ENCODE data around the gene DTNBP1.

The DTNBP1 gene

GRCh38 chr6:15509335-15509933, 153.4 kb downstream of the DTNBP1 start:
- Histone ChIP-seq H3K27ac (ENCODE audit: low read depth, low read length) (no peak overlapping the region), H3K4me1 (ENCODE audit: control insufficient read depth, low read length) (no peaks in the 10 kb centered on the region), H3F3A (ENCODE audit: control insufficient read depth, insufficient read depth) (no peaks in the 10 kb centered on the region), H3K9me2 (replicated peaks; ENCODE audit: control insufficient read depth, low read length) (no peaks in the 10 kb centered on the region), H3K79me2 (ENCODE audit: control insufficient read depth, low read length) (no peaks in the 10 kb centered on the region), H3K27me3 (ENCODE audit: control insufficient read depth, low read length) (no peaks in the 10 kb centered on the region), H3K36me3 (ENCODE audit: control insufficient read depth, low read length) (no peaks in the 10 kb centered on the region), H3K9me3 (ENCODE audit: control insufficient read depth, insufficient read depth, low read length) (no peaks in the 10 kb centered on the region), H3K4me3 (ENCODE audit: low read length) (no peak overlapping the region), H3K4me2 (ENCODE audit: low read length) (no peak overlapping the region), H4K20me1 (ENCODE audit: control insufficient read depth, insufficient read depth, low read depth, low read length) (no peaks in the 10 kb centered on the region)
- no peak for TF ChIP-seq CTCF (IDR thresholded peaks at IDR 0.05; ENCODE audit: low read depth, low read length, poor library complexity, severe bottlenecking)

- no peaks in the 10 kb centered on the region for H3F3A ChIP-seq (ENCODE audit: control insufficient read depth, insufficient read depth)
- H3K4me3 ChIP-seq (ENCODE audit: low read length), result no peak overlapping the region
- no peak for TF ChIP-seq CTCF (IDR thresholded peaks at IDR 0.05; ENCODE audit: low read depth, low read length, poor library complexity, severe bottlenecking)
- no peak for TF ChIP-seq EZH2phosphoT487 (IDR thresholded peaks at IDR 0.05; ENCODE audit: borderline replicate concordance, low read length)
- no peak overlapping the region for H3K4me2 ChIP-seq (ENCODE audit: low read length)
- H3K36me3 ChIP-seq (ENCODE audit: control insufficient read depth, low read length), result no peaks in the 10 kb centered on the region
- H3K27me3 ChIP-seq (ENCODE audit: control insufficient read depth, low read length), result no peaks in the 10 kb centered on the region
- no peaks in the 10 kb centered on the region for H3K4me1 ChIP-seq (ENCODE audit: control insufficient read depth, low read length)
- no peaks in the 10 kb centered on the region for H3K9me2 ChIP-seq (replicated peaks; ENCODE audit: control insufficient read depth, low read length)
- no peaks in the 10 kb centered on the region for H3K9me3 ChIP-seq (ENCODE audit: control insufficient read depth, insufficient read depth, low read length)
- no peaks in the 10 kb centered on the region for H3K79me2 ChIP-seq (ENCODE audit: control insufficient read depth, low read length)
- no peak overlapping the region for H3K27ac ChIP-seq (ENCODE audit: low read depth, low read length)
- H4K20me1 ChIP-seq (ENCODE audit: control insufficient read depth, insufficient read depth, low read depth, low read length), result no peaks in the 10 kb centered on the region
Measured at GRCh38 chr6:15508931-15509330, 153.9 kb downstream of the DTNBP1 start.

GRCh38 chr6:15508441-15508871, 154.4 kb downstream of the DTNBP1 start:
- Histone ChIP-seq H3K36me3 (ENCODE audit: control insufficient read depth, low read length) (no peaks in the 10 kb centered on the region), H3K9me2 (replicated peaks; ENCODE audit: control insufficient read depth, low read length) (no peaks in the 10 kb centered on the region), H3K27ac (ENCODE audit: low read depth, low read length) (no peak overlapping the region), H3K9me3 (ENCODE audit: control insufficient read depth, insufficient read depth, low read length) (no peaks in the 10 kb centered on the region), H3K4me2 (ENCODE audit: low read length) (no peak overlapping the region), H3K4me1 (ENCODE audit: control insufficient read depth, low read length) (no peaks in the 10 kb centered on the region), H4K20me1 (ENCODE audit: control insufficient read depth, insufficient read depth, low read depth, low read length) (no peaks in the 10 kb centered on the region), H3K27me3 (ENCODE audit: control insufficient read depth, low read length) (no peaks in the 10 kb centered on the region), H3K79me2 (ENCODE audit: control insufficient read depth, low read length) (no peaks in the 10 kb centered on the region), H3K4me3 (ENCODE audit: low read length) (no peak overlapping the region), H3F3A (ENCODE audit: control insufficient read depth, insufficient read depth) (no peaks in the 10 kb centered on the region)
- TF ChIP-seq EZH2phosphoT487 (IDR thresholded peaks at IDR 0.05; ENCODE audit: borderline replicate concordance, low read length), result no peak
- TF ChIP-seq CTCF (IDR thresholded peaks at IDR 0.05; ENCODE audit: low read depth, low read length, poor library complexity, severe bottlenecking), result no peak
